ENCODE measurements around the gene CCDC85C. TPM values are rescaled to one million over a fixed set of nuclear protein-coding genes. Genes with fewer than 3 reads are reported as not detected.

The CCDC85C gene
- total and polyA plus RNA-seq, 10 of the 15 experiments (the other 5 are each of a cell fraction or from before 2014, with no cell fraction given) = 0.03 to 3.6 (median 1.1) TPM

- TF ChIP-seq ZNF592 (IDR thresholded peaks at IDR 0.05) (no peak), SIN3A (IDR thresholded peaks at IDR 0.05; ENCODE audit: low read depth, low read length) (no peak), IRF3 (IDR thresholded peaks at IDR 0.05) (no peak), KAT2A (conservative IDR thresholded peaks at IDR 0.05; ENCODE audit: control insufficient read depth, low read depth, low read length) (no peak), MLLT1 (IDR thresholded peaks at IDR 0.05) (peak; percentile 87), KLF5 (IDR thresholded peaks at IDR 0.05; ENCODE audit: partially characterized antibody) (no peak), CHD1 (IDR thresholded peaks at IDR 0.05; ENCODE audit: low read depth, low read length) (no peak), SKIL (IDR thresholded peaks at IDR 0.05; ENCODE audit: low read depth, poor library complexity, severe bottlenecking) (peak; percentile 14), MTA3 (IDR thresholded peaks at IDR 0.05; ENCODE audit: borderline replicate concordance, low read length) (no peak), IRF5 (IDR thresholded peaks at IDR 0.05; ENCODE audit: borderline replicate concordance) (no peak), RELA (IDR thresholded peaks at IDR 0.05; ENCODE audit: borderline replicate concordance, partially characterized antibody) (no peak), STAT3 (IDR thresholded peaks at IDR 0.05; ENCODE audit: low read depth, low read length) (no peak), GABPA (IDR thresholded peaks at IDR 0.05; ENCODE audit: low read depth) (no peak), GATAD2B (conservative IDR thresholded peaks at IDR 0.05; ENCODE audit: low read depth) (no peak), WRNIP1 (IDR thresholded peaks at IDR 0.05; ENCODE audit: borderline replicate concordance, low read depth, low read length) (no peak), CREB1 (IDR thresholded peaks at IDR 0.05; ENCODE audit: low read depth) (no peak), KDM1A (IDR thresholded peaks at IDR 0.05; ENCODE audit: borderline replicate concordance) (no peak), MEF2B (IDR thresholded peaks at IDR 0.05; ENCODE audit: partially characterized antibody, poor library complexity, severe bottlenecking) (no peak), HDAC2 (IDR thresholded peaks at IDR 0.05) (no peak), RAD21 (IDR thresholded peaks at IDR 0.05; ENCODE audit: insufficient read depth, low read depth, low read length) (no peak), ZBED1 (IDR thresholded peaks at IDR 0.05; ENCODE audit: borderline replicate concordance) (no peak), EZH2 (IDR thresholded peaks at IDR 0.05; ENCODE audit: borderline replicate concordance, control insufficient read depth, low read depth, low read length) (no peak), NBN (IDR thresholded peaks at IDR 0.05) (peak; percentile 85; the same call in 1 of the 2 replicates)
These were observed 9.0 kb downstream of the CCDC85C start (continued) for GRCh38 chr14:99595034-99595433.

Measured in GM12878 (cell line).